ENCODE data around the gene JMJD7.
"Not testable (repeated sequence)": the region's sequence is repeated elsewhere in the genome, so short reads cannot be mapped to it uniquely, and the experiment has no call there.

The JMJD7 gene

DNA sequence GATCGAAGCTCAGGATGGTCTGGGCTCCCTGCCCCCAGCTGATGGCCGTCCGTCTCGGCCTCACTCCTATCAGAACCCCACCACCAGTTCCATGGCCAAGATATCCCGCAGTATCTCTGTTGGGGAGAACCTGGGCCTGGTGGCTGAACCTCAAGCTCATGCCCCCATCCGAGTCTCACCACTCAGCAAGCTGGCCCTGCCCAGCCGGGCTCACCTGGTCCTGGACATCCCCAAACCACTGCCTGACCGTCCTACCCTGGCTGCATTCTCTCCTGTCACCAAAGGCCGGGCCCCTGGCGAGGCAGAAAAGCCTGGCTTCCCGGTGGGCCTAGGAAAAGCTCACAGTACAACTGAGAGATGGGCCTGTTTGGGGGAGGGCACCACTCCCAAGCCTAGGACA, 4.4 kb upstream of the JMJD7 start:
- DNase-seq: no peak

DNA sequence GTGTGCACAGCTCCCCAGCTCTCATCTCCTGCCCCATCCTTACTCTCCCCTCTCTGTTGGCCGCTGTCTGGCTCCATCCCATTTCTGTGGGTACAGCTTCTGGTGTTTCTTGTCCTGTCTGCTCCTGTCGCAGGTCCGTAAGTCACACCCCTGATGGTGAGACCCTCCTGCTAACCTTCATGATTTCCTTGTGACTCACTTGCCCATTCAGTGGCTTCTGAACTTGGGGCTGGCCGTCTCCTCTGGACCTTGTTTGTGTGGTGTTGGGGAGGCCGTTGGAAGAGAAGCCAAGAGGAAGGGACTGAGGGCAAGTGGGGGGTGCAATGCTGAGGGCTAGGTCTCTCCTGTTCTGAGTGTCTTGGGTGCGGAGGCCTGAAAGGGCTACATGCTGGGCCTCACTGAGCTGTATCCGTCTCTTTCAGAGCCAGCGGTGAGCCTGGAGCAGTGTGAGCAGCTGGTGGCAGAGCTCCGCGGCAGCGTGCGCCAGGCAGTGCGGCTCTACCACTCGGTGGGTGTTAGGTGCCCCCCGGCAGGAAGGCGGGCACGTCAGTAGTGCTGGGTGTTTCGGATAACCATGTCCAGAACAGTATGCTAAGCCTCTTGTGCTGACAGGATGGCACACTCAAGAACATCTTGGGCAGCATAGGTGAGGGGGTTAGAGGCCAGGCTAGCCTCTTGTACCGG, 3.7 kb upstream of the JMJD7 start:
- no peak for DNase-seq

DNA sequence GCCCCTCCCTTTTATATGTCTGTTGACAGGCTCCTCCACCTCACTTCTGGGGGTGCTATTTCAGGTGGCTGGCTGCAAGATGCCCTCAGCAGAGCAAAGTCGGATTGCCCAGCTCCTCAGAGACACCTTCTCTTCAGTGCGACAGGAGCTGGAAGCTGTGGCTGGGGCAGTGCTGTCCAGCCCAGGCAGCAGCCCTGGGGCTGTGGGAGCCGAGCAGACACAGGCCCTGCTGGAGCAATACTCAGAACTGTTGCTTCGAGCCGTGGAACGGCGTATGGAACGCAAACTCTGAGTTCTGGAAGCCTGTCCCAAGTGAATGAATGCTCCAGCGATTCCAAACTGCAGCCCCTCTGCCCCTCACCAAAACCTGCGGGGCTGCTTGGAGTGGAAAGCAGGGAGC, 2.7 kb upstream of the JMJD7 start:
- no peak for DNase-seq

DNA sequence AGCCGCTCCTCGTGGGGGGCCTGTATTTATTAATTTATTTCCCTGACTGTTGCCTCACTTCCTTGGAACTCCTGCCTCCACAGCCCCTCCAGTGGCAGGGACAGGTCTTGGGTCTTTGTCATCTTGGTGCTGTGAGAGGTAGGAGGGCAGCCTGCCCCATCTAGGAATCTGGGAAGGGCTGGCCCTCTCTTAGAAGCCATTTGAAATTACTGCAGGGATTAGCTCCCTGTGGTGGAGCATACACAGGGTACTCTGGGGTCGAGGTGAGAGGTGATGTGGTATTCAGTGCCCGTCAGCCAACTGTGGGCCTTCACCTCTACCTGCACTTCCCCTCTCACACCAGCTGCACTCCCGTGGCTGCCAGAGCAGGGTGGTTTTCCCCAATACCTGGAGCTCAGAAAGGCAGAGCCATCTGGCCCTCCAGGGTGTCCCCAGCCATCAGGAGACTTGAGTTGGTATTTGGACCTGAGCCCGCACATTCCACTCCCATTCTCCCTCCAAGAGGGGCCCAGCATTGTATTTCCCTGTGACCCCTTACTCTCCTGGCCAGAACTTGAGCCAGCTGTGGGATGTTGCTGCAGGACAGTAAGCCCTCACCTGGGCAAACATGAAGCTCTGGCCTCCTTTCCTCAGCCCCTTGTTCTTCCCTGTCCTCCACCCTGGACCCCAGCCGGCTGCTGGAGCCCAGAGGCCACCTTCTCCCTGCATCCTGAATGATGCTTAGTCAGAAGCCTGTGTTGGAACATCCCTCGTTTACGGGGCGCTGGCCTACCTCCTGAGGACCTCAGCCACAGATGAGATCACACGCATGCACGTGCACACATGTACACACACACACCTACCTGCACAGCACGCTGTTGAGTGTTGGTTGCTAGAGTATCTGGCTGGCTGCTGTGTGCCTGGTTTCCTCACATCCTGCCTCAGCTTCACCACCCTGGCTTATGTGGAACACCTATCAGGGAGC, 2.0 kb upstream of the JMJD7 start:
- no peak for DNase-seq

DNA sequence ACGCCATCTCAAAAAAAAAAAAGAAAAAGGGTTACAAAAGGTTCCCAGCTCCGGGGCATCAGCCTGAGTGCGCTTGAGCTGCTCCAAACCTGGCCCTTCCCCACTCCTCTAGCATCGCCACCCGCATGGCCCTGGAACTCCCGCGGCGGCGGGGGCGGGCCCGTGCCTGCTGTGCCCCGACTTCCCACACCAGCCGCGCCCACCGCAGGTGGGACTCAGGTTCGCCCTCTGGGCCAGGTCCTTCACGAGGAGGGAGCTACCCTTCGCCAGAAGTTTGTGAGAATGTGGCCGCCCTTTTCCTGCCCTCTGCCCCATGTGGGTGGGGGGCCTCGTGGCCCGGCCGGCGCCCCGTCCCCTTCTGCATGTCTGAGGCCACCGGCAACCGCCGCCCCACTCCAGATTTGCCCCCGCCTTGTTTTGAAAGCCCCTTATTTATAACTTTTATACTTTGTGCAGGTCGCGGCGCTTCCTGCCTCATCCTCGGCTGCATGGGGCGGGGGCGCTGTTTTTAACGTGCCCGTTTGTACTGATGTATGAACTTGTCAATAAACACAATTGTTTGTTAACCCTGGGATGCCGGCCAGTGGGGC, 507 bp upstream of the JMJD7 start:
- DNase-seq: peak; percentile 73

DNA sequence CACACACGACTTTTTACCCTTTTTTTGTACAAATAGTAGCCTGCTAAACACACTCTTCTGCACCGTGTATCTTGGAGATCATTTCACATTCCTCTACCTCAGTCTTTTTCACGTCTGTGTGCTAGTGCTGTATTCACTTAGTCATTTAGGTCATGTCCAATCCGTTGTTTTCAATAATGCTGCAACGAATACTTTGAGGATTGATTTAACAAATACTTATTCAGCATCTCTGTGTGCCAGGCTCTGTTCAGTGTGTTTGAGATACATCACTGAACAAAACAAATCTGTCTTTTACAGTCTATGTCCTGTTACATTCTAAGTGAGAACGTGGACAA, 882 bp downstream of the JMJD7 start:
- no peak for DNase-seq

DNA sequence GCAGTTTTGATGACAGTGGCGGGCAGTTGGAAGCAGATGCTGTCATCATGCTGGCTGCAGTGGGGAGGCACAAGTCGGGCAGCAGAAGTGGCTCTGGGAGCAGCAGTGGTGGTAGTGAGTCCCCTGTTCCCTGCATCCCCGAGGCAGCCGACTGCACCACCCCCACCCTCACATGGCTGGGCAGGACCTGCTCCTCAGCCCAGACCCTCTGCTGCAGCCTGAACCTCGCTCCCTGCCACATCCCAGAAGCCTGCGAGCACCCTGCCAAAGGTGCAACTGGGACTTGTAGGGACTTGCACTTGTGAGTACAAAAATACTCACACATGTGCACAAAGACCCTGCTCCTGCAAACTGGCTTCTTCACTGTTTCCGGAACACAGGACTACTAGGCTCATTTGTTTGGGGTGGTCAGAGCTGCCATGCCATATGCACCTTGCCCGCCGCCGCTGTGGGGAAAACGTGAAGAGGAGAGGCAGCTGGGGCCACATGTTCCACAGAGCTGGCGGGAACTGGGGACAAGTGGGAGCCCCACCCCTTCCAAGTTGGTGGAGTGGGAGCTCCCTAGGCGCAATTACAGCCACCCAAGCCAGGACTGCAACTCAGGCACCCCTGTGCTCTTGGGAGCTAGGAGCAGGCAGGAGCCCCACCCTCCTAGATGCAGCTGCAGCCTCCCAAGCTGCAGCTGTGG, 2.2 kb downstream of the JMJD7 start:
- no peak for DNase-seq

DNA sequence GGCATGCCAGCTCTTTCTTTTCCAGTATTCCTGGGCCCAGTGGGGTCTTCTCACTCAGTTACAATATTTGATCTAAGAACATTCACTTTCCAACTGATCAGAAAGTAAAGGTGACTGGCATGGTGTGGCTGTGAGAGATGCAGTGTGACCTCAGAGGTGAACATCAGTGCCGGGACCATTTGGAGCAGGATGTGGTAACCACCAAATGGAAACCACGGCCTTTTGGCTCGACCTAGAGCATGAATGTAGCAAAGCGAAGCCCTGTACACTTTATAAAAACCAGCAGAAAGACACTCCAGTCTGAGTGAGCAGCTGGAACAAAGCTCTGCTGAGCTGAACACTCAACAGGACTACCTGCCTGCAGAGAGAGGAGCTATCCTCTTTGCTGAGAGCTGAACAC, 3.4 kb downstream of the JMJD7 start:
- DNase-seq: not testable (repeated sequence)

DNA sequence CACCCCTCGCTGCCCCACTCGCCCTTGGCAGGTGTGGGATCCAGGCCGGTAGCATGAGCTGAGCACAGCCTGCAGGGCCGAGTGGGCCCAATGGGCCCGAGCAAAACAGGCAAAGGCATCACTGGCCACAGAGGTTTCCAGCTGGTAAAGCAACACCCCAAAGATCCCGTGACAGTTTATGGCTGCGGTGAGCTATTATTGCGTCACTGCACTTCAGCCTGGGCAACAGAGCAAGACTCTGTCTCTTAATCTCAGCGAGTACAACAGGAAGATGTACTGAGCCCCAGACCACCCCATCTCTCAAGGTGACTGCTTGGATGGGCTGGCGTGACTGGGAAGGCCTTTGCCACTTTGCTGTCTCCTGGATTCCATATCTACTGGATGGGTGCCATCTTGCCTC, 4.3 kb downstream of the JMJD7 start:
- DNase-seq: no peak

DNA sequence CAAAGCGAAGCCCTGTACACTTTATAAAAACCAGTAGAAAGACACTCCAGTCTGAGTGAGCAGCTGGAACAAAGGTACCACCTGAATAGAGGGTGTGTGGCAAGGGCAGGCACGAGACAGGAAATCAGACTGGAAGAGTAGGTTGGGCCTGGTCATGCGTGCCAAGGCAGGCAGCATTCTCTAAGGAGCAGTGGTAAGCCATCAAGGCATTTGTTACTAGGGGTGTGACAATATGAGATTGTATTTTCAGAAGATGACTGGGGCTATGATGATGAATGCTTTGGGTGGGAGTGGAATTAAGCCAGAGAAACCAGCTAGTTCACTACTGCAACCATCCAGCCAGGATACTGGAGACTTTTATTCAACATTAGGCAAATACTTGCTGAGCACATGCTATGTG, 5.0 kb downstream of the JMJD7 start:
- no peak for DNase-seq

DNA sequence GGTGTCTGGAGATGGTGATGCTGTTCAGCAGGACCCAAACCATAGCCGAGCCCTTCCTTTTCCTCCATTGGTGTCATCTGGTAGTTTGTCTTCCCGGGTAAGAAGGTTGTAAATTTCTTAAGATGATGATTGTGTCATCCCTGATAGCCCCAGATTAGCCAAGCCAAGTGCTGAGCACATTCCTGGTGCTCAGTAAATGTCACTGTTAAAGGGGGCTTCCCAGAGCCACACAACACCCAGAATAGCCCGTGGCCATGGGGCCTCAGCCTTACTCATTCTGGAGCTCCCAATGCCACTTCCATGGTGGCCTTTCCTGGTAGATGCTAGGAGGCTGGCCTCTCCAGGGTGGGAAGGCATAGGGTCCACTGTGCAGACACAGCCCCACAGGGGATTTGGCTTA, 6.2 kb downstream of the JMJD7 start:
- DNase-seq: no peak

DNA sequence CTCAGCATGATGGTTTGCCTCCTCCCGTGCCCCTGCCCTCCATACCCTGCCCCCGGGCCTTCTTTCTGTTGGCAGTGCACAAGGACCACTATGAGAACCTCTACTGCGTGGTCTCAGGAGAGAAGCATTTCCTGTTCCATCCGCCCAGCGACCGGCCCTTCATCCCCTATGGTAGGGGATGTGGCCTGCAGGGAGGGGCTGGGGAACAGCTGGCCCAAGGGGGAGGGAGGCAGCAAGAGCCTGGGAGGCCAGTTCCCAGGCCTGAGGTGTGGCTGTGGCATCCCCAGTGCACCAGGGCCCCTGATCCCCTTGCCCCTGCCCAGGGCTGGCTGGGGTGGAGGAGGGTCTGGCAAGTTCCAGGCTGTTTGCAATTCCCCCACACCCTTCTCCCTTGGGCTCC, 8.2 kb downstream of the JMJD7 start:
- DNase-seq: no peak

DNA sequence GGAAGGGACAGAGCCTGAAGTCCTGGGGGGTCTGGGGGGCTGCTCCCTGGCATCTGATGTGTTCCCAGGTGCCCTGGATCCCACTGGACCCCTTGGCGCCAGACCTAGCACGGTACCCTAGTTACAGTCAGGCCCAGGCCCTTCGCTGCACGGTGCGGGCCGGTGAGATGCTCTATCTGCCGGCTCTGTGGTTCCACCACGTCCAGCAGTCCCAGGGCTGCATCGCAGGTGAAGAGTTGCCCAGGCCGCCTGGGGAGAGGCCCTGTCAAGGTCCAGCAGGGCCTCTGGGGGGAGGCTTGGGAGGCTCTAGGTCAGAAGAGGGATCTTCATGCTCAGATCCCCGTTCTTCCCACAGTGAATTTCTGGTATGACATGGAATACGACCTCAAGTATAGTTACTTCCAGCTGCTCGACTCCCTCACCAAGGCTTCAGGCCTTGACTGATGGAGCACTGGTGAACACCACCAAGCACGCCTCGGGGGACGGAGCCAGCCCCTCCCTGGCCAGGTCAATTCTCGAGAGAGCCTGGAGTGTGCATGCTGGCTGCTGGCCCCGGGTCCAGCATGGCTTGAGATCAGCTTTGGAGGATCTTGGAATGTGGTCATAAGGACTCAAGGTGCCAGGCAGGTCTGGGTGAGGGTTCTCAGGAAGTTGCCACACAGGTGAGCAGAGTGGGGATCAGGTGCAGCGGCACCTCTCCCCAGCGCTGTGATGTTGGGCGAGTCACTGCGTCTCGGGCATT, 9.0 kb downstream of the JMJD7 start:
- DNase-seq: no peak

DNA sequence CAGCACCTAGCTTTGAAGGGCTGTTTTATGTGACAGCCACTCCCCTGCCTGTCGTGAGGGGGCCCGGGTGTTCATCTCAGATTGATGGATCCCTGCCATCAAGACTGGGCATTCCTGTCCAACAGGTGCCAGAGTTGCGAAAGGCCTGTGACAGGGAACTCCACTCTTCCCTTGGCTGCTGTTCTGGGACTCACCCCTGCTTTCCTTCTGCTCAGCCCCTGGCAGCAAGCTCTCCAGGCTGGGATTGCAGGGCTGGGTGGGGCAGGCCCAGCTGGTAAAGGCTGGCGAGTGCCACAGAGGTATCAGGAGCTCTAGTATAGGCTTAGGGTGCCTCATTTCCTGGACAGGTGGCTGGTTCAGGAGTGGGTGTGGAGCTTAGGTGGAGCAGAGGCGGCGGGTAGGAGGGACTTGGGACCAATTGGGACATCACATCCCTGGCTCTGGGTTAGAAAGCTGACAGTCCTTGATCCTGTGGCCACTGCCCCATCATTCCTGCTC, 10.6 kb downstream of the JMJD7 start, which contains the start of gene PLA2G4B:
Gene PLA2G4B (plus strand): TSS at position 448 of the 498 bp plus-strand sequence. CDS start 67 bp downstream, outside the sequence.
- no peak for DNase-seq

DNA sequence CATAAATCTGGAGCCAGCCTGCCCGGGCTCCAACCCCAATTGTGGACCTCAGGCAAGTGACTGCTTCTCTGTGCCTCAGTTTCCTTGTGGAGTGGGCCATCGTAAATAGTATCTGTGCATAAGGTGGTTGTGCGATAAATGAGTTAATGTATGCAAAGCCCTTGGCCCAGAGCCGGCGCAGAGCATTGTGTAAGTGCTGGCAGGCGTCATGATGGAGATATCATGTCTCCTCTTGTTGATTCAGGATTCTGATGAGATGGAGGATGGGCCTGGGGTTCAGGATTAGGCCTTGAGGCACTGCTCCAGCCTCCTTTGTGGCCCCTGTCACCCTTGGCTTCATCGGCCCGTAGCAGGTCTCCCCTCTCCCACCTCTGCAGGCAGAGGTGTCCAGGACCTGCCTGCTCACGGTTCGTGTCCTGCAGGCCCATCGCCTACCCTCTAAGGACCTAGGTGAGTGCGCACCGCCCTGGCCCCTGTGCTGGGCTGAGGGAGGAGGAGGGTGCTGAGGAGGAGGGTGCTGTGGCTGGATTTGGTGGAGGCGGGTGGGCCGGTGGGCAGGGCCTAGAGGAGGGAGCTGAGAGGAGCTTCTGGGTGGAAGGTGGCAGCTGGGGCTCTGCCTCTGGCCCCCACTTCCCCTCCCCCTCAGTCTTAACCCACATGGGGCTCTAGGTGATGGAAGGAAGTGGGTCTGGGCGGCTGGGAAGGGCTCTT, 12.0 kb downstream of the JMJD7 start:
- DNase-seq: no peak

DNA sequence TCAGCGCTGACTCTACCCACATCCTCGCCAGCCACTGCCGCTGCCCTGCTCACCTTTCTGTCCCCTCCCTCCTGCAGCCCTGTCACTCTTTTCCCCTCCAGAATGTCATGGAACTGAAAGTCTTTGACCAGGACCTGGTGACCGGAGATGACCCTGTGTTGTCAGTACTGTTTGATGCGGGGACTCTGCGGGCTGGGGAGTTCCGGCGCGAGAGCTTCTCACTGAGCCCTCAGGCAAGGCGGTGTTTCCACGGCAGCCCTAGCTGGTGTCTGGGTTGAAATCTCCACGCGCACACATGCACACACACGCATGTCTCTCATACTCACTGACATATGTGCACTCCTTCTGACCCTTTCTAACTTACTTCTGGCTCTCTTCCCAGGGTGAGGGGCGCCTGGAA, 12.8 kb downstream of the JMJD7 start:
- DNase-seq: no peak

DNA sequence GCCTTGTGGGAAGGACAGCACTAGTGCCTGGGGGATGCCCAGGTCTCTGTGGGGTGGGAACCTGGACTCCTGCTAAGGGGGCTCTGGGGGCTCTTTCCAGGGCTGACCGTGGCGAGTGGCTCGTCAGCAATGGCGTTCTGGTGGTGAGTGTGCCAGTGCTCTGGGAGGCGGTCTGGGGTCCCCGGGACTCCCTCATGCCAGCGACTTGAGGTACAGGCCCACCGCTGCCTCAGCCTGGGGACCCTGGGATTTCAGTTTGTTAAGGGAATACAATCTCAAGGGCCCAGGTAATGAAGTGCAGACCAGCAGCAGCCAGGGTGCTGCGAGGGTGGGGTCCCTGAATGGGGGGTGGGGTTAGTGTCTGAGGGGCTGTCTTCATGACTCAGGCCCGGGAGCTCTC, 13.2 kb downstream of the JMJD7 start:
- DNase-seq: no peak

DNA sequence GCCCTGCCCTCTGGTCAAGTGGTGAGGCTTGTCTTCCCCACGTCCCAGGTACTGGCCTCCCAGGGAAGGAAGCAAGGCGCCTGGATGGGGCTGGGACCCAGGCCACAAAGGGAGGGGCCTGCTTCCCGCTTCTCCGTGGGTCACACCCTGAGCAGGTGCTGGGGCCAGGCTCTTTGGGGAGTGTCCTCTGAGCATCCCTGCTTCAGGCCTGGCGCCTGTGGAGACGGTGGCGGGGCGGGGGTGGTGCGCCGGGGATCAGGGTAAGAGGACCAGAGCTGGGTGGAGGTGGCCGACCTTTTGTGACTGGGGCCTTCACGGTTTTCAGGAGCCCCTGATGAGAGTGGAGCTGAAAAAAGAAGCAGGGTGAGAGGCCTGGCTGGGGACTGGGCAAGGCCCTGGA, 14.3 kb downstream of the JMJD7 start:
- no peak for DNase-seq

DNA sequence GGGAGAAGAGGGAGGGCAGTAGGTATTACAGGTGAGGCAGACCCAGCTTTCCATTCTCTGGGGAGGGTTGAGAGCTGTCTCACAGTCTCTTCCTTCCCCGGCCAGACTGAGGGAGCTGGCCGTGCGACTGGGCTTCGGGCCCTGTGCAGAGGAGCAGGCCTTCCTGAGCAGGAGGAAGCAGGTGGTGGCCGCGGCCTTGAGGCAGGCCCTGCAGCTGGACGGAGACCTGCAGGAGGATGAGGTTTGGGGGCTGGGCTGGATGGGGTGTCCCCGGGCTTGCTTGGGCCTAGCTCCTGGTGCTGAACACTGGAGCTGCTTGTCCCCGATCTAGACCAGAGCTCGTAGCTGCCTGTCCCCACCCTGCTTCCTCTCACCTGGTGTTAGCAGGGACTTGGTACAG, 15.7 kb downstream of the JMJD7 start:
- no peak for DNase-seq

DNA sequence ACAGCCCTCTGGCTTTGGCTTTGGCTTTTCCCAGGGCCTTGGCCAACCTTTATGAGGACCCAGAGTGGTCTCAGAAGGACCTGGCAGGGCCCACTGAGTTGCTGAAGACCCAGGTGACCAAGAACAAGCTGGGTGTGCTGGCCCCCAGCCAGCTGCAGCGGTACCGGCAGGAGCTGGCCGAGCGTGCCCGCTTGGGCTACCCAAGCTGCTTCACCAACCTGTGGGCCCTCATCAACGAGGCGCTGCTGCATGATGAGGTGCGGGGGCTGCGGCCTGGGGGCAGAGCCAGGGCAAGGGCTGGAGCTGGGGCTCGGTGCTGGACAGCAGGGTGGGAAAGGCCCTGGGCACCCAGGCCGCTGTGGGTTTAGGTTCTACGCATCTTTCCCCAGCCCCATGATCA, 16.9 kb downstream of the JMJD7 start:
- DNase-seq: no peak

DNA sequence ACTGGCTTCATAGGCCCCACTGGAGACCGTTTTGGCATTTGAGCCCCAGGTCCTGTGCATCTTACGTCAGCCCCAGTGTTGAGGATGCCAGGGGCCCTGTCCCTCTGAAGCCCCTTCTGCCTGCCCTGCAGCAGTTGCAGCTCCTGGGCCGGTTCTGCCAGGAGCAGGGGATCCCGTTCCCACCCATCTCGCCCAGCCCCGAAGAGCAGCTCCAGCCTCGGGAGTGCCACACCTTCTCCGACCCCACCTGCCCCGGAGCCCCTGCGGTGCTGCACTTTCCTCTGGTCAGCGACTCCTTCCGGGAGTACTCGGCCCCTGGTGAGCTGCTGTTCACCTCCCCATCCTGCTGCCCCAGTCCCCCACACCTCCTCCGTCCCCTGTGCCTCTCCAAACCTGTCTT, 19.3 kb downstream of the JMJD7 start:
- DNase-seq: no peak

DNA sequence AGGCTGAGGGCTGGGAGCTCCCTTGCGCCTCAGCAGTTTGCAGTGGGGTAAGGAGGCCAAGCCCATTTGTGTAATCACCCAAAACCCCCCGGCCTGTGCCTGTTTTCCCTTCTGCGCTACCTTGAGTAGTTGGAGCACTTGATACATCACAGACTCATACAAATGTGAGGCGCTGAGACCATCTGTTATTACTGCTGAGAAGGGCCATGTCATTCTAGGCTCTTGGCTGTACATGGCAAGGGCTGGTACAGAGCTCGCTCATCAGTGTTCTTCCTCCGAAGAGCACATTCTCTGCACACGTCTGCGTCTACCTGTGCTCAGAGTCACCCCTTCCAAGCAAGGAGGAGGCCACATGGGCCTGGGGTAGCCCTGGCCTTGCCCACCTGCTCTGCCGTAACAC, 20.1 kb downstream of the JMJD7 start:
- DNase-seq: no peak

Measured in retina (tissue), 1 donor.